Right lobe of liver (tissue), 6 donors: Measurements from ENCODE around the gene SLC2A10. TPM values are rescaled to one million over a fixed set of nuclear protein-coding genes. Genes with fewer than 3 reads are reported as not detected.

Experiments
- ATAC-seq, 4 donors: fragments of 200-7000 bp; cut with Tn5 transposase; one replicate each; pipeline ENCODE4 v1.9.1; 2020; ENCODE audit warnings: mild to moderate bottlenecking in 4 of 4, moderate library complexity in 4 of 4
- DNase-seq, 3 donors: peaks; one replicate each; pipeline ENCODE4 v3.0.0-alpha.2; 2020
- H3K27ac ChIP-seq, 3 donors: fragments of 200-600 bp; one replicate each; pipeline ENCODE4 v1.8.0; 2022
- H3K27me3 ChIP-seq, 2 donors: fragments of 200-600 bp; one replicate each; pipeline ENCODE4 v1.8.0; 2022
- H3K36me3 ChIP-seq, 4 donors: fragments of 200-600 bp; sonication (generic) in 1 of 4; one replicate each; pipeline versions ENCODE4 v1.5.1 to v1.8.0; 2017 to 2022; ENCODE audit warnings: control low read depth in 1 of 4
- H3K4me1 ChIP-seq, 4 donors: fragments of 200-600 bp; sonication (generic) in 1 of 4; one replicate each; pipeline versions ENCODE4 v1.5.1 to v1.8.0; 2017 to 2022; ENCODE audit warnings: control low read depth in 1 of 4
- H3K4me3 ChIP-seq, 3 donors: fragments of 200-600 bp; one replicate each; pipeline ENCODE4 v1.8.0; 2022
- H3K9me3 ChIP-seq, 4 donors: fragments of 200-600 bp; sonication (generic) in 1 of 4; one replicate each; pipeline versions ENCODE4 v1.5.1 to v1.8.0; 2017 to 2022; ENCODE audit warnings: control low read depth in 1 of 4
- CTCF ChIP-seq, 4 donors: fragments of 200-600 bp in 3 of 4; fragments of 450-650 bp in 1 of 4; IDR thresholded peaks; one replicate each; pipeline versions ENCODE4 v1.5.1 to v1.8.0; 2016 to 2022; ENCODE audit warnings: antibody characterized with exemption in 4 of 4, mild to moderate bottlenecking in 2 of 4
- POLR2A ChIP-seq: fragments of 450-650 bp; IDR thresholded peaks from one replicate; pipeline ENCODE4 v1.6.1; 2017; ENCODE audit warnings: antibody characterized with exemption, mild to moderate bottlenecking
- WGBS: methylation state at CpG from one replicate; pipeline ENCODE4 v1.1.6; 2018; ENCODE audit warnings: low coverage, low lambda C conversion rate; ENCODE audit not compliant: insufficient coverage; ENCODE audit errors: missing lambda C conversion rate; 5-methylcytosine and 5-hydroxymethylcytosine counted together
- intact Hi-C, 2 donors: fragments of 100-400 bp; cut with DNase I; formaldehyde crosslinking; loops; one replicate each; pipeline versions ENCODE4 v1.11.2 to v1.14.1; 2022
- total RNA-seq, 6 experiments: library from RNA; depleted of rRNA in 2 of 6; stranded (reverse); fragments of >200 nt in 2 of 6; fragmentation: NEBNext Ultra II Directional in 3 of 6; extraction: Animal tissue kit (Norgen Biotek cat#: 25700) in 3 of 6; gene quantifications; one replicate each; pipeline versions ENCODE4 v1.1.0 to v1.2.4, GENCODE V29; 2016 to 2023
- donor health status: DM: no; HTN: yes; CAD: no.
- donor health status: DM: no; HTN: no; CAD: no.
- donor health status: DM: no; HTN: no; CAD: no.
- donor health status: DM: no; HTN: yes; CAD: no.
- donor health status: DM: no; HTN: yes; CAD: no.

The SLC2A10 gene
- total RNA-seq, 6 experiments from 2014 or later, result 35.4 to 47.3 (median 42.7) TPM

GRCh38 chr20:46724343-46724959, 15.0 kb downstream of the SLC2A10 start:
- DNase-seq (no peak), ATAC-seq (no peak)
- H3K27ac ChIP-seq, result no peak overlapping the region
- peaks cover 0 to 5% (median 0%) of the 10 kb centered on the region in 4 donors for H3K36me3 ChIP-seq
- WGBS, result 33% methylated on average over 1 of the region's 1 CpG
- H3K4me3 ChIP-seq, result no peak overlapping the region
- no peak for TF ChIP-seq POLR2A
- TF ChIP-seq CTCF (IDR thresholded peaks at IDR 0.05), result no peak
- H3K9me3 ChIP-seq, result no peaks in the 10 kb centered on the region
- H3K4me1 ChIP-seq, result no peaks in the 10 kb centered on the region
- H3K27me3 ChIP-seq, result no peaks in the 10 kb centered on the region
- intact Hi-C loops, result no loop called here

GRCh38 chr20:46725186-46726165, 16.0 kb downstream of the SLC2A10 start:
- no peaks in the 10 kb centered on the region for H3K27me3 ChIP-seq
- peak in 2 of 4 donors; percentile 19 to 20 for ATAC-seq
- H3K27ac ChIP-seq, result no peak overlapping the region
- 100% methylated on average over 1 of the region's 27 CpGs for WGBS
- H3K4me1 ChIP-seq, result no peaks in the 10 kb centered on the region
- no peak for TF ChIP-seq CTCF (IDR thresholded peaks at IDR 0.05)
- TF ChIP-seq POLR2A, result no peak
- intact Hi-C loops, result no loop called here
- no peak for DNase-seq
- no peak overlapping the region for H3K4me3 ChIP-seq
- H3K36me3 ChIP-seq, result peaks cover 0 to 9% (median 3%) of the 10 kb centered on the region in 4 donors
- H3K9me3 ChIP-seq, result no peaks in the 10 kb centered on the region

- H3K9me3 ChIP-seq, result no peaks in the 10 kb centered on the region
- intact Hi-C loops, result no loop called here
- H3K27ac ChIP-seq, result no peak overlapping the region
- ATAC-seq (no peak), DNase-seq (no peak)
- peaks cover 0 to 15% (median 8%) of the 10 kb centered on the region in 4 donors for H3K36me3 ChIP-seq
- WGBS, result 100% methylated on average over 2 of the region's 4 CpGs
- no peak for TF ChIP-seq CTCF (IDR thresholded peaks at IDR 0.05)
- TF ChIP-seq POLR2A, result no peak
- no peaks in the 10 kb centered on the region for H3K27me3 ChIP-seq
- H3K4me1 ChIP-seq, result peaks cover 0 to 4% (median 0%) of the 10 kb centered on the region in 4 donors
- no peak overlapping the region for H3K4me3 ChIP-seq
These were observed 22.3 kb downstream of the SLC2A10 start for GRCh38 chr20:46731770-46732169.

GRCh38 chr20:46735436-46735835, 26.0 kb downstream of the SLC2A10 start:
- Histone ChIP-seq H3K9me3 (no peaks in the 10 kb centered on the region), H3K4me3 (no peak overlapping the region), H3K27me3 (no peaks in the 10 kb centered on the region), H3K4me1 (peaks cover 0 to 7% (median 0%) of the 10 kb centered on the region in 4 donors), H3K27ac (no peak overlapping the region), H3K36me3 (peaks cover 0 to 10% (median 4%) of the 10 kb centered on the region in 4 donors)
- intact Hi-C loops, result no loop called here
- TF ChIP-seq CTCF (IDR thresholded peaks at IDR 0.05), result no peak
- TF ChIP-seq POLR2A, result no peak
- WGBS, result 90% methylated on average over 2 of the region's 2 CpGs
- peak in 1 of 4 donors; percentile 63 for ATAC-seq
- no peak for DNase-seq
